Natural killer cell (primary cell): ENCODE data around the gene SLC5A10. TPM values are rescaled to one million over a fixed set of nuclear protein-coding genes. Genes with fewer than 3 reads are reported as not detected.

ENCODE experiments used
- ATAC-seq, 3 donors: fragments of 150-1000 bp in 2 of 3; fragments of 200-7000 bp in 1 of 3; cut with Tn5 transposase; 1 replicate in 1 of 3; 2 replicates in 2 of 3; pipeline ENCODE4 v1.10.0; 2021; ENCODE audit warnings: mild to moderate bottlenecking in 2 of 3, moderate library complexity in 2 of 3
- DNase-seq, 2 donors: peaks; one replicate each; pipeline versions ENCODE4 v3.0.0 to v3.0.0-alpha.2; 2013 to 2021; ENCODE audit warnings: mixed read lengths in 1 of 2
- H3K27ac ChIP-seq: one replicate; pipeline ENCODE4 v1.5.1; 2013; ENCODE audit warnings: mild to moderate bottlenecking, low read length
- H3K27me3 ChIP-seq: one replicate; pipeline ENCODE4 v1.6.1; 2013; ENCODE audit warnings: low read length; ENCODE audit not compliant: control insufficient read depth, insufficient read depth
- H3K36me3 ChIP-seq: one replicate; pipeline ENCODE4 v1.6.1; 2013; ENCODE audit warnings: low read length; ENCODE audit not compliant: control insufficient read depth, insufficient read depth
- H3K4me1 ChIP-seq: one replicate; pipeline ENCODE4 v1.6.1; 2013; ENCODE audit warnings: low read length; ENCODE audit not compliant: control insufficient read depth, insufficient read depth
- H3K4me3 ChIP-seq: one replicate; pipeline ENCODE4 v1.5.1; 2013; ENCODE audit warnings: low read length
- H3K9me3 ChIP-seq: one replicate; pipeline ENCODE4 v1.6.1; 2013; ENCODE audit warnings: low read length; ENCODE audit not compliant: control insufficient read depth, insufficient read depth
- H3K27ac Mint-ChIP-seq, 2 donors: one replicate each; pipeline ENCODE4 v1.8.0; 2022; ENCODE audit warnings: mild to moderate bottlenecking in 2 of 2, mixed read lengths in 2 of 2, moderate library complexity in 1 of 2
- H3K27me3 Mint-ChIP-seq, 2 donors: one replicate each; pipeline ENCODE4 v1.8.0; 2022; ENCODE audit warnings: low read depth in 2 of 2, mixed read lengths in 2 of 2
- H3K36me3 Mint-ChIP-seq: one replicate; pipeline ENCODE4 v1.8.0; 2022; ENCODE audit warnings: mixed read lengths
- H3K4me1 Mint-ChIP-seq, 2 donors: one replicate each; pipeline ENCODE4 v1.8.0; 2022; ENCODE audit warnings: mixed read lengths in 2 of 2
- H3K4me3 Mint-ChIP-seq: one replicate; pipeline ENCODE4 v1.8.0; 2022; ENCODE audit warnings: mild to moderate bottlenecking, moderate library complexity, mixed read lengths
- H3K9me3 Mint-ChIP-seq, 2 donors: one replicate each; pipeline ENCODE4 v1.8.0; 2022; ENCODE audit warnings: mixed read lengths in 2 of 2
- WGBS: methylation state at CpG from one replicate; pipeline ENCODE4 v1.1.7; 2013; ENCODE audit warnings: missing lambda C conversion rate; ENCODE audit not compliant: insufficient coverage; 5-methylcytosine and 5-hydroxymethylcytosine counted together
- intact Hi-C: fragments of 100-400 bp; cut with micrococcal nuclease; formaldehyde crosslinking; loops from one replicate; pipeline ENCODE4 v1.14.2; 2022
- total RNA-seq, 4 donors: library from RNA; stranded (reverse); fragments of 120-200 nt in 1 of 4; gene quantifications; one replicate each; pipeline versions ENCODE4 v1.2.3 to v1.2.4, GENCODE V29; 2013 to 2022
- TF ChIP-seq, protein P1 (sequence below): fragments of 200-600 bp; IDR thresholded peaks from one replicate; pipeline ENCODE4 v1.8.0; 2022; ENCODE audit warnings: antibody characterized with exemption

The SLC5A10 gene
- total RNA-seq, 3 donors from 2014 or later (not counting 1 experiment from before 2014, with no cell fraction given) = 0.28 TPM; not detected in 2

DNA sequence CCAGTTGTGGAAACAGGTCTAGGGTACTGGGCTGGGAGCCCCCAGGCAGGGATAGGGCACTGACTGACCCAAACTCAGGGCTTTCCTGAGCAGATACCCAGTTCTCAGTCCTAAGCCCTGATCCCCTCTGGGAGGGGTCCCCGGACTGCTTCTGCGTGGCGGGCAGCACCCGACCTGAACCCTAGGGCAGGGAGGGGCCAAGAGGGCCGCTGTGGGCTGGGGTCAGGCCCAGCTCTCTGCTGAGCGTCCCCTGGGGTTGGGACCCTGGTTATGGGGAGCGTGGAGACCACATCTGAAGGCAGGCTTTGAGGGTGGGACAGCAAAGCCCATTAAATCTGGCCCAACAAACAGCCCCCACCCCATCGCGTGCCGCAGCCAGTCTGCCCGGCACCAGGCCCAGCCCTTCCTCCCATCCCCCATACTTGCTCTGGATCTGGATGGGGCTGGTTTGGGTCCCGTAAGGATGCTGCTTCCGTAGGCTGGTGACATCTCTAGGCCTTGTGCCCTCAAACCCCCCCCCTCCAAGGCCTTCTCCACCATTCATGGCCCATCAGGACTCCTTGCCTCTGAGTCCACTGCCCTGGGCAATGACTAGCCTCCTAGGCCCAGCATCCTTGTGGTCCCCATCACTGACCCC lies 53.3 kb downstream of the SLC5A10 start:
- intact Hi-C loops = no loop called here
- Histone ChIP-seq H3K36me3 (no peaks in the 10 kb centered on the region), H3K4me1 (peaks cover 35% of the 10 kb centered on the region), H3K27ac (peak overlapping the region; percentile 71), H3K9me3 (no peaks in the 10 kb centered on the region), H3K27me3 (peaks cover 2% of the 10 kb centered on the region), H3K4me3 (peak overlapping the region; percentile 25)
- WGBS = 97% methylated on average over 13 of the region's 13 CpGs
- no peaks in the 10 kb centered on the region for H3K9me3 Mint-ChIP-seq
- H3K36me3 Mint-ChIP-seq = no peaks in the 10 kb centered on the region
- TF ChIP-seq, protein P1, sequence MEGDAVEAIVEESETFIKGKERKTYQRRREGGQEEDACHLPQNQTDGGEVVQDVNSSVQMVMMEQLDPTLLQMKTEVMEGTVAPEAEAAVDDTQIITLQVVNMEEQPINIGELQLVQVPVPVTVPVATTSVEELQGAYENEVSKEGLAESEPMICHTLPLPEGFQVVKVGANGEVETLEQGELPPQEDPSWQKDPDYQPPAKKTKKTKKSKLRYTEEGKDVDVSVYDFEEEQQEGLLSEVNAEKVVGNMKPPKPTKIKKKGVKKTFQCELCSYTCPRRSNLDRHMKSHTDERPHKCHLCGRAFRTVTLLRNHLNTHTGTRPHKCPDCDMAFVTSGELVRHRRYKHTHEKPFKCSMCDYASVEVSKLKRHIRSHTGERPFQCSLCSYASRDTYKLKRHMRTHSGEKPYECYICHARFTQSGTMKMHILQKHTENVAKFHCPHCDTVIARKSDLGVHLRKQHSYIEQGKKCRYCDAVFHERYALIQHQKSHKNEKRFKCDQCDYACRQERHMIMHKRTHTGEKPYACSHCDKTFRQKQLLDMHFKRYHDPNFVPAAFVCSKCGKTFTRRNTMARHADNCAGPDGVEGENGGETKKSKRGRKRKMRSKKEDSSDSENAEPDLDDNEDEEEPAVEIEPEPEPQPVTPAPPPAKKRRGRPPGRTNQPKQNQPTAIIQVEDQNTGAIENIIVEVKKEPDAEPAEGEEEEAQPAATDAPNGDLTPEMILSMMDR = no peak
- ATAC-seq (peak in 1 of 3 donors; percentile 3), DNase-seq (peak in 1 of 2 donors; percentile 31)
- peaks cover 11 to 18% of the 10 kb centered on the region in 2 donors for H3K4me1 Mint-ChIP-seq
- H3K27me3 Mint-ChIP-seq = peaks cover 0 to 4% of the 10 kb centered on the region in 2 donors
- peak overlapping the region; percentile 76 for H3K4me3 Mint-ChIP-seq
- peak overlapping the region; percentile 79 to 86 for H3K27ac Mint-ChIP-seq

DNA sequence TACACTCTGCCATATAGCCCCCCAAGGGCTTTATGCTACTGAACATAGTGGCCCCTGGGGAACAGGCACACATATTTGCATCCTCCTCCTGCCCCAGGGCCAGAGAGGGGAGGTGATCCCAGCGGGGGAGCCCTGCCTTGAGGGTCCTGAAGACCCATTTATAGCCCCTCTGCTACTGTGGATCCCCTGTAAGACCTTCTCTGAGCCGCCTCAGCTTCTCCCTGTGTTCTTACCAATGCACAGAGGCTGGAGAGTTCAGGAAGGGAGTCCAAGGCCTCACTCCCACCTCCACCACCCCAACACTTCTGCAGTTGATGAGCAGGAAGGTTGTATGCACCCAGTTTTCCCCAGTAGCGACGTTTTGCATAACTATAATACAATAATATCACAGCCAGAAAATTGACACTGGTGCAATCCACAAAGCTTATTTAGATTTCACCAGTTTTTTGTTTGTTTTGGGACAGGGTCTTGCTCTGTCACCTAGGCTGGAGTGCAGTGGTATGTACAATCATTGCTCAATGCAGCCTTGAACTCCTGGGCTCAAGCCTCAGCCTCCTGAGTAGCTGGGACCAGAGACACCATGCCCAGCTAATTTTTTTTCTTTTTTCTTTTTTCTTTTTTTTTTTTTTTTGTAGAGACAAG lies 53.9 kb downstream of the SLC5A10 start:
- ATAC-seq (no peak), DNase-seq (peak in 1 of 2 donors; percentile 24)
- 93% methylated on average over 4 of the region's 4 CpGs for WGBS
- Histone ChIP-seq H3K27ac (no peak overlapping the region), H3K27me3 (peaks cover 2% of the 10 kb centered on the region), H3K9me3 (no peaks in the 10 kb centered on the region), H3K4me3 (no peak overlapping the region), H3K4me1 (peaks cover 35% of the 10 kb centered on the region), H3K36me3 (no peaks in the 10 kb centered on the region)
- no peaks in the 10 kb centered on the region for H3K36me3 Mint-ChIP-seq
- H3K27me3 Mint-ChIP-seq = peaks cover 0 to 4% of the 10 kb centered on the region in 2 donors
- H3K4me1 Mint-ChIP-seq = peaks cover 11 to 18% of the 10 kb centered on the region in 2 donors
- intact Hi-C loops = no loop called here
- peak overlapping the region; percentile 75 for H3K4me3 Mint-ChIP-seq
- peak overlapping the region; percentile 79 to 86 for H3K27ac Mint-ChIP-seq
- no peaks in the 10 kb centered on the region for H3K9me3 Mint-ChIP-seq
- TF ChIP-seq, protein P1 = no peak

DNA sequence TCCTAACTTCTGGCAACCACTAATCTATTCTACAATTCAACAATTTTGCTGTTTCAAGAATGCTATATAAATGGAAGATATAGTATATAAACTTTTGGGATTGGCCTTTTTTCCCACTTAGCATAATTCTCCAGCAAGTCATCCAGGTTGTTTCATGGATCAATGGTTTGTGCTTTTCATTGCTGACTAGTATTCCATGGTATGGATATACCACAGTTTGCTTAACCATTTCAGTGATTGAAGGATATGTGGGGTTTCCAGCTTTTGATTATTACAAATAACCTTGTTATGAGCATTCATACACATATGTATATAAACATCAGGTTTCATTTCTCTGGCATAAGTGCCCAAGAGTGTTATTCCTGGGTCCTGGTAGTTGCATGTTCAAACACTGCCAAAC lies 54.7 kb downstream of the SLC5A10 start:
- H3K4me3 ChIP-seq = no peak overlapping the region
- DNase-seq = no peak
- intact Hi-C loops = no loop called here
- H3K36me3 ChIP-seq = no peaks in the 10 kb centered on the region
- H3K27ac Mint-ChIP-seq = peak overlapping the region; percentile 79 to 86
- no peak overlapping the region for H3K4me3 Mint-ChIP-seq
- TF ChIP-seq, protein P1 = no peak
- peaks cover 32% of the 10 kb centered on the region for H3K4me1 ChIP-seq
- peaks cover 2% of the 10 kb centered on the region for H3K27me3 ChIP-seq
- no peaks in the 10 kb centered on the region for H3K9me3 Mint-ChIP-seq
- peaks cover 0 to 4% of the 10 kb centered on the region in 2 donors for H3K27me3 Mint-ChIP-seq
- no peaks in the 10 kb centered on the region for H3K9me3 ChIP-seq
- ATAC-seq = no peak
- H3K4me1 Mint-ChIP-seq = peaks cover 11 to 18% of the 10 kb centered on the region in 2 donors
- H3K27ac ChIP-seq = no peak overlapping the region
- H3K36me3 Mint-ChIP-seq = no peaks in the 10 kb centered on the region
